GM20431 (cell line): ENCODE data around the gene DNER.
"Not testable (repeated sequence)": the region's sequence is repeated elsewhere in the genome, so short reads cannot be mapped to it uniquely, and the experiment has no call there.

Experiments
- in situ Hi-C: fragments of 300-500 bp; cut with MseI, MboI; formaldehyde crosslinking; loops from one replicate; pipeline ENCODE4 v1.15.0; 2020; ENCODE audit warnings: low sequenced_read_pairs; ENCODE audit not compliant: unreplicated experiment

Gene DNER

GRCh38 chr2:229520691-229521096 is 193.7 kb downstream of the DNER start:
- in situ Hi-C loops = no loop called here

- in situ Hi-C loops = no loop called here
Measured at GRCh38 chr2:229519655-229520430, 194.5 kb downstream of the DNER start.

GRCh38 chr2:229514273-229514895 is 200.0 kb downstream of the DNER start:
- in situ Hi-C loops = no loop called here

GRCh38 chr2:229511524-229511923 is 202.8 kb downstream of the DNER start:
- in situ Hi-C loops = no loop called here

- in situ Hi-C loops = not testable (repeated sequence)
Measured at GRCh38 chr2:229506699-229507098, 207.7 kb downstream of the DNER start.

- in situ Hi-C loops = no loop called here
Measured at GRCh38 chr2:229501051-229501794, 213.1 kb downstream of the DNER start.

GRCh38 chr2:229492034-229492433 is 222.3 kb downstream of the DNER start:
- in situ Hi-C loops = no loop called here

GRCh38 chr2:229490167-229490566 is 224.2 kb downstream of the DNER start:
- in situ Hi-C loops = no loop called here

GRCh38 chr2:229489016-229489415 is 225.3 kb downstream of the DNER start:
- in situ Hi-C loops = no loop called here

GRCh38 chr2:229488232-229488631 is 226.1 kb downstream of the DNER start:
- in situ Hi-C loops = no loop called here

- in situ Hi-C loops = no loop called here
Measured at GRCh38 chr2:229486673-229487072, 227.7 kb downstream of the DNER start.

GRCh38 chr2:229485857-229486256 is 228.5 kb downstream of the DNER start:
- in situ Hi-C loops = no loop called here

- in situ Hi-C loops = no loop called here
Measured at GRCh38 chr2:229477269-229477755, 237.0 kb downstream of the DNER start.

- in situ Hi-C loops = no loop called here
Measured at GRCh38 chr2:229475778-229476177, 238.6 kb downstream of the DNER start.

- in situ Hi-C loops = no loop called here
Measured at GRCh38 chr2:229474125-229474524, 240.2 kb downstream of the DNER start.

GRCh38 chr2:229470781-229471180 is 243.6 kb downstream of the DNER start:
- in situ Hi-C loops = no loop called here

GRCh38 chr2:229467783-229468182 is 246.6 kb downstream of the DNER start:
- in situ Hi-C loops = no loop called here

GRCh38 chr2:229463841-229464346 is 250.5 kb downstream of the DNER start:
- in situ Hi-C loops = no loop called here

GRCh38 chr2:229462112-229462511 is 252.2 kb downstream of the DNER start:
- in situ Hi-C loops = no loop called here

GRCh38 chr2:229456091-229456490 is 258.3 kb downstream of the DNER start:
- in situ Hi-C loops = no loop called here
